C4-2B (cell line): ENCODE data around the gene SNRNP48.

Experiments used
- H3K27ac ChIP-seq: fragments of 450-650 bp; 2 replicates; pipeline ENCODE4 v1.5.1; 2017
- ZFX ChIP-seq: fragments of 450-650 bp; IDR thresholded peaks from 2 replicates; pipeline ENCODE4 v1.6.1; 2017
- TF ChIP-seq, protein P1 (sequence below): fragments of 450-650 bp; conservative IDR thresholded peaks from 2 replicates; pipeline ENCODE4 v1.5.1; 2017; ENCODE audit warnings: mild to moderate bottlenecking

SNRNP48 gene

GRCh38 chr6:7646394-7646793, 56.4 kb downstream of the SNRNP48 start:
- TF ChIP-seq, protein P1, sequence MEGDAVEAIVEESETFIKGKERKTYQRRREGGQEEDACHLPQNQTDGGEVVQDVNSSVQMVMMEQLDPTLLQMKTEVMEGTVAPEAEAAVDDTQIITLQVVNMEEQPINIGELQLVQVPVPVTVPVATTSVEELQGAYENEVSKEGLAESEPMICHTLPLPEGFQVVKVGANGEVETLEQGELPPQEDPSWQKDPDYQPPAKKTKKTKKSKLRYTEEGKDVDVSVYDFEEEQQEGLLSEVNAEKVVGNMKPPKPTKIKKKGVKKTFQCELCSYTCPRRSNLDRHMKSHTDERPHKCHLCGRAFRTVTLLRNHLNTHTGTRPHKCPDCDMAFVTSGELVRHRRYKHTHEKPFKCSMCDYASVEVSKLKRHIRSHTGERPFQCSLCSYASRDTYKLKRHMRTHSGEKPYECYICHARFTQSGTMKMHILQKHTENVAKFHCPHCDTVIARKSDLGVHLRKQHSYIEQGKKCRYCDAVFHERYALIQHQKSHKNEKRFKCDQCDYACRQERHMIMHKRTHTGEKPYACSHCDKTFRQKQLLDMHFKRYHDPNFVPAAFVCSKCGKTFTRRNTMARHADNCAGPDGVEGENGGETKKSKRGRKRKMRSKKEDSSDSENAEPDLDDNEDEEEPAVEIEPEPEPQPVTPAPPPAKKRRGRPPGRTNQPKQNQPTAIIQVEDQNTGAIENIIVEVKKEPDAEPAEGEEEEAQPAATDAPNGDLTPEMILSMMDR: no peak
- no peak for TF ChIP-seq ZFX
- no peak overlapping the region for H3K27ac ChIP-seq

GRCh38 chr6:7647504-7647903, 57.5 kb downstream of the SNRNP48 start:
- no peak overlapping the region for H3K27ac ChIP-seq
- no peak for TF ChIP-seq ZFX
- TF ChIP-seq, protein P1: no peak

DNA sequence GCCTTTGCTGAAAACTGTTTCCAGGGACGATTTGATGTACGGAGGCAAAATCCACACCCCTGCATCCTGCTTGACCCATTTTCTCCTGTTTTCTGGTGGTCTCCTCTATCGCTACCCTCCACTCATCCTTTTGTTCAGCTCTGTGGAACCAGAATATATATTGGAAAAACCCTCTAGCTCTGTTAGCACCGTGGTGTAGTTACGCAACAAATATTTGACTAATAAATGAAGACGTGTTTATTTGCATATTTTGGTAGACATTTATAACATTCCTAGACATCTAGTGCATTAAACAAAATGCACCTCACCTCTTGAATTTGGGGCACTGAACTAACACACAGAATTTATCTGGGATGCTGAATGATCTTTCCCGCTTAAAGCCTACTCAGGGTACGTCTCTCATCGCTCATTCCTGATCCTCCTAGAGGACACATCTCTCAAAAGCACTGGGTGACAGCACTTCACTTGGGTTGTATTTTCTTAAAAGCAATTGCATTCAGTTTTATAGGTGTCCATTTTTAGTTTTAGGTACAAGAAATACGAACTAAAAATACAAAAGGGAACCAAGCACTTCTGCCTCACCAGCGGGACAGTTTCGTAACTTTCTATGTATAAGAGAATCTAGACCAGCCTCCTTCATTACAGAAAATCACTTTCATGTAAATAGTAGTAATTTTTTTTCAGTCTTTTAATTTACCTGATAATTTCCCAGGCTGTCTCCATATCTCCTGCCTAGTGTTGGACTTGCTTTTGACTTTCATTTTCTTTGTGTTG, 59.2 kb downstream of the SNRNP48 start:
- TF ChIP-seq, protein P1: no peak
- no peak for TF ChIP-seq ZFX
- H3K27ac ChIP-seq: no peak overlapping the region

GRCh38 chr6:7650878-7651277, 60.9 kb downstream of the SNRNP48 start:
- TF ChIP-seq, protein P1: no peak
- no peak for TF ChIP-seq ZFX
- H3K27ac ChIP-seq: no peak overlapping the region

- peak overlapping the region; percentile 11; the same call in 1 of the 2 replicates for H3K27ac ChIP-seq
- TF ChIP-seq ZFX: no peak
- TF ChIP-seq, protein P1: no peak
Measured at GRCh38 chr6:7652957-7653356, 63.0 kb downstream of the SNRNP48 start.

- peak overlapping the region; percentile 18; the same call in 1 of the 2 replicates for H3K27ac ChIP-seq
- TF ChIP-seq, protein P1: no peak
- TF ChIP-seq ZFX: no peak
Measured at GRCh38 chr6:7656355-7656754, 66.4 kb downstream of the SNRNP48 start.

DNA sequence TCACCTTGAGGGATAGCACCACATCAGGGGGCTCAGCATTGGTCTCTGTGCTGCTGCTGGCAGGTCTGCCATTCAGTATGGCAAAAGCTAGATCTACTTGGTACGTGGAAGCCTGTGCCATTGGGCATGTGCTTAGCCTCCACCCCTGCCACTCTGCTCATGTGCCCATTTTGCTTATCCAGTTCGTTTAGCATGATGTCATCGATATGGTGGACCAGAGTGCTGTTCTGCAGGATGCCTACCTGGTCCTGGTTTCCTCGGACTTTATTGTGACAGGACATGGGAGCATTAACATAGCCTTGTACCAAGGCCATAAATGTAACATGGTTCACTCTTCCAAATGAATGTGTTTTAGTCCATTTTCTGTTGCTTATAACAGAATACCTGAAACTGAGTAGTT, 68.5 kb downstream of the SNRNP48 start:
- no peak overlapping the region for H3K27ac ChIP-seq
- TF ChIP-seq, protein P1: no peak
- no peak for TF ChIP-seq ZFX
